HL-60 (cell line): Measurements from ENCODE around the gene GON4L.

Experiments
- DNase-seq, 2 experiments: peaks; one replicate each; pipeline ENCODE4 v3.0.0-alpha.2; 2010 to 2020; ENCODE audit warnings: low read depth in 1 of 2, low spot score in 1 of 2
- H3K27ac ChIP-seq: fragments of 250-450 bp; sonication (Bioruptor Pico); replicated peaks from 2 replicates; pipeline ENCODE4 v1.5.1; 2020; ENCODE audit warnings: mild to moderate bottlenecking, moderate library complexity
- H3K27me3 ChIP-seq: fragments of 250-450 bp; sonication (Bioruptor Pico); 2 replicates; pipeline ENCODE4 v1.5.1; 2021; ENCODE audit warnings: mild to moderate bottlenecking, moderate library complexity; ENCODE audit not compliant: insufficient read depth, poor library complexity, severe bottlenecking
- H3K4me3 ChIP-seq: replicated peaks from 2 replicates; pipeline ENCODE4 v1.5.1; 2011; ENCODE audit warnings: mild to moderate bottlenecking, control low read depth, low read length; ENCODE audit not compliant: insufficient read depth
- GABPA ChIP-seq: IDR thresholded peaks from 2 replicates; pipeline ENCODE4 v1.6.1; 2012; ENCODE audit warnings: low read depth
- POLR2AphosphoS5 ChIP-seq: IDR thresholded peaks from 2 replicates; pipeline ENCODE4 v1.6.1; 2012; ENCODE audit warnings: low read depth
- SPI1 ChIP-seq: IDR thresholded peaks from 2 replicates; pipeline ENCODE4 v1.6.1; 2012; ENCODE audit warnings: low read depth, mild to moderate bottlenecking, borderline replicate concordance
- TF ChIP-seq, protein P1 (sequence below): IDR thresholded peaks from one replicate; pipeline ENCODE4 v1.5.1; 2011; ENCODE audit warnings: low read length, control low read depth, inconsistent platforms; ENCODE audit not compliant: insufficient read depth
- TF ChIP-seq, protein P2 (sequence below): IDR thresholded peaks from 2 replicates; pipeline ENCODE4 v1.6.1; 2012; ENCODE audit warnings: low read depth; ENCODE audit not compliant: insufficient replicate concordance

Gene GON4L

DNA sequence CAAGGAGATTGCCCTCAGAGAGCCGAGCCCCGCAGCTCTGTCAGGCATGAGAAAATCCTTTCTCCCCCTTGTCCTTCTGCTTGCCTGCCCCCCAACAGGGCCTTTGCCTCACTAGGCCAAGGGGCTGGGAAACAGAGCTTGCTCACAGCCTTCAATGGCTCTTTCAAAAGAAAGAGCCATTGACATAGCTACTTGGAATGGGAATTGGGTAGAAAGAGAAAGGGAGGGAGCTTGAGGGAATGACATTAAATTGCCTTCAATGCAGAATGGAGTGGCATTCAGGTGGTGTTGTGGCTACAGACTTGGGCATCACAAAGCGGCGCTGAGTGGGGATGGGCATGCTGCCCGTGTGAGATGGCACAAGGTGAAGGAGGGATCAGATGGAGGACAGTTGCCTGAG lies 15.5 kb upstream of the GON4L start:
- Histone ChIP-seq H3K27ac (no peak overlapping the region), H3K27me3 (no peaks in the 10 kb centered on the region), H3K4me3 (no peak overlapping the region)
- DNase-seq: no peak
- TF ChIP-seq GABPA: no peak
- TF ChIP-seq SPI1: no peak
- TF ChIP-seq, protein P1, sequence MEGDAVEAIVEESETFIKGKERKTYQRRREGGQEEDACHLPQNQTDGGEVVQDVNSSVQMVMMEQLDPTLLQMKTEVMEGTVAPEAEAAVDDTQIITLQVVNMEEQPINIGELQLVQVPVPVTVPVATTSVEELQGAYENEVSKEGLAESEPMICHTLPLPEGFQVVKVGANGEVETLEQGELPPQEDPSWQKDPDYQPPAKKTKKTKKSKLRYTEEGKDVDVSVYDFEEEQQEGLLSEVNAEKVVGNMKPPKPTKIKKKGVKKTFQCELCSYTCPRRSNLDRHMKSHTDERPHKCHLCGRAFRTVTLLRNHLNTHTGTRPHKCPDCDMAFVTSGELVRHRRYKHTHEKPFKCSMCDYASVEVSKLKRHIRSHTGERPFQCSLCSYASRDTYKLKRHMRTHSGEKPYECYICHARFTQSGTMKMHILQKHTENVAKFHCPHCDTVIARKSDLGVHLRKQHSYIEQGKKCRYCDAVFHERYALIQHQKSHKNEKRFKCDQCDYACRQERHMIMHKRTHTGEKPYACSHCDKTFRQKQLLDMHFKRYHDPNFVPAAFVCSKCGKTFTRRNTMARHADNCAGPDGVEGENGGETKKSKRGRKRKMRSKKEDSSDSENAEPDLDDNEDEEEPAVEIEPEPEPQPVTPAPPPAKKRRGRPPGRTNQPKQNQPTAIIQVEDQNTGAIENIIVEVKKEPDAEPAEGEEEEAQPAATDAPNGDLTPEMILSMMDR: no peak
- TF ChIP-seq, protein P2, sequence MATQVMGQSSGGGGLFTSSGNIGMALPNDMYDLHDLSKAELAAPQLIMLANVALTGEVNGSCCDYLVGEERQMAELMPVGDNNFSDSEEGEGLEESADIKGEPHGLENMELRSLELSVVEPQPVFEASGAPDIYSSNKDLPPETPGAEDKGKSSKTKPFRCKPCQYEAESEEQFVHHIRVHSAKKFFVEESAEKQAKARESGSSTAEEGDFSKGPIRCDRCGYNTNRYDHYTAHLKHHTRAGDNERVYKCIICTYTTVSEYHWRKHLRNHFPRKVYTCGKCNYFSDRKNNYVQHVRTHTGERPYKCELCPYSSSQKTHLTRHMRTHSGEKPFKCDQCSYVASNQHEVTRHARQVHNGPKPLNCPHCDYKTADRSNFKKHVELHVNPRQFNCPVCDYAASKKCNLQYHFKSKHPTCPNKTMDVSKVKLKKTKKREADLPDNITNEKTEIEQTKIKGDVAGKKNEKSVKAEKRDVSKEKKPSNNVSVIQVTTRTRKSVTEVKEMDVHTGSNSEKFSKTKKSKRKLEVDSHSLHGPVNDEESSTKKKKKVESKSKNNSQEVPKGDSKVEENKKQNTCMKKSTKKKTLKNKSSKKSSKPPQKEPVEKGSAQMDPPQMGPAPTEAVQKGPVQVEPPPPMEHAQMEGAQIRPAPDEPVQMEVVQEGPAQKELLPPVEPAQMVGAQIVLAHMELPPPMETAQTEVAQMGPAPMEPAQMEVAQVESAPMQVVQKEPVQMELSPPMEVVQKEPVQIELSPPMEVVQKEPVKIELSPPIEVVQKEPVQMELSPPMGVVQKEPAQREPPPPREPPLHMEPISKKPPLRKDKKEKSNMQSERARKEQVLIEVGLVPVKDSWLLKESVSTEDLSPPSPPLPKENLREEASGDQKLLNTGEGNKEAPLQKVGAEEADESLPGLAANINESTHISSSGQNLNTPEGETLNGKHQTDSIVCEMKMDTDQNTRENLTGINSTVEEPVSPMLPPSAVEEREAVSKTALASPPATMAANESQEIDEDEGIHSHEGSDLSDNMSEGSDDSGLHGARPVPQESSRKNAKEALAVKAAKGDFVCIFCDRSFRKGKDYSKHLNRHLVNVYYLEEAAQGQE: no peak
- no peak for TF ChIP-seq POLR2AphosphoS5

DNA sequence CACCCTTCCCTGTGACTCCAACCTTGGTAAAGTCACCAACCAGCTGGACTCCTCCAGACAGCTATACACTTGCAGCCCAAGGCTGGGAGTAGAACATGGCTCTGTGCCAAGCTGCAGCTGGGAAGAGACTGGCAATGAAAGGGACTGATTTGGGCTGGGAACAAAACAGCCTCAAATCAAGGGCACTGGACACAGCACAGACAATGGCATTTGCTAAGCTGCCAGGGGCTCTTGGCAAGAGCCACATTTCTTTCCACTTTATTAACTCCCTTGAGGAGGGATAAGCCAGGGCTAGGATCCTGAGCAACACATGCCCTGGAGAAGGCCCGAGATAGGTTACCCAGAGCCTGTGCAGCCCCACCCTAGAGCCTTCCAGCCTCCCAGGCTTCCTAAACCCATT lies 14.4 kb upstream of the GON4L start:
- Histone ChIP-seq H3K27me3 (no peaks in the 10 kb centered on the region), H3K27ac (no peak overlapping the region), H3K4me3 (no peak overlapping the region)
- TF ChIP-seq POLR2AphosphoS5 (no peak), SPI1 (no peak), GABPA (no peak)
- TF ChIP-seq, protein P1: no peak
- TF ChIP-seq, protein P2: no peak
- DNase-seq: no peak

DNA sequence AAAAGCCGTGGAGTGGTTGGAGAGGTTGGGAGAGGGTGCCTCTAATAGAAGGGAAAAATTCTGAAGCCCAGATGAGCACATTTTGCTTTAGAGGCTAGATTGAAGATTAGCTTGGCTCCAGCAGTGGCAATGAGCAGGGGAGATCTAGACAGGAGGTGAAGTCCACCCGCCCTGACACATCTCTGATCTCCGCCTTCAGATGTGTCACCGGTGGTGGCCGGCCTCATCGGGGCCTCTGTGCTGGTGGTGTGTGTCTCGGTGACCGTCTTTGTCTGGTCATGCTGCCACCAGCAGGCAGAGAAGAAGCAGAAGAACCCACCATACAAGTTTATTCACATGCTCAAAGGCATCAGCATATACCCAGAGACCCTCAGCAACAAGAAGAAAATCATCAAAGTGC lies 10.8 kb upstream of the GON4L start:
- Histone ChIP-seq H3K4me3 (no peak overlapping the region), H3K27ac (no peak overlapping the region), H3K27me3 (no peaks in the 10 kb centered on the region)
- no peak for DNase-seq
- TF ChIP-seq, protein P1: no peak
- TF ChIP-seq, protein P2: no peak
- TF ChIP-seq GABPA: no peak
- TF ChIP-seq POLR2AphosphoS5: no peak
- TF ChIP-seq SPI1: no peak
